Activated T-helper 2 cell treated with anti-CD3 and anti-CD28 coated beads, Interferon-gamma antibody, Interleukin-2, Interleukin-4, amounts not matched to agents 10 μg/mL and 5 μg/mL and 100 μg/mL, durations not matched to agents 14 hours and 24 hours and 36 hours (primary cell): ENCODE data around the gene RYR3. TPM values are rescaled to one million over a fixed set of nuclear protein-coding genes. Genes with fewer than 3 reads are reported as not detected.

ENCODE experiments used
- DNase-seq: peaks from one replicate; pipeline ENCODE4 v3.0.0; 2021; ENCODE audit warnings: low spot score
- H3K27ac Mint-ChIP-seq: one replicate; pipeline ENCODE4 v1.8.0; 2021; ENCODE audit warnings: mixed read lengths
- H3K27me3 Mint-ChIP-seq: one replicate; pipeline ENCODE4 v1.8.0; 2021; ENCODE audit warnings: low read depth, mixed read lengths
- H3K36me3 Mint-ChIP-seq: one replicate; pipeline ENCODE4 v1.8.0; 2021; ENCODE audit warnings: low read depth, mixed read lengths
- H3K4me1 Mint-ChIP-seq: one replicate; pipeline ENCODE4 v1.8.0; 2021; ENCODE audit warnings: low read depth, mixed read lengths
- H3K4me3 Mint-ChIP-seq: one replicate; pipeline ENCODE4 v1.8.0; 2021; ENCODE audit warnings: low read depth, mild to moderate bottlenecking, moderate library complexity, mixed read lengths
- H3K9me3 Mint-ChIP-seq: one replicate; pipeline ENCODE4 v1.8.0; 2021; ENCODE audit warnings: mixed read lengths
- intact Hi-C: fragments of 100-400 bp; cut with micrococcal nuclease; formaldehyde crosslinking; loops from one replicate; pipeline ENCODE4 v1.15.1; 2023
- total RNA-seq: library from RNA; stranded (reverse); gene quantifications from 2 replicates; pipeline ENCODE4 v1.2.3, GENCODE V29; 2022

RYR3 gene
- total RNA-seq, 1 donor from 2014 or later, result 0.05 TPM

DNA sequence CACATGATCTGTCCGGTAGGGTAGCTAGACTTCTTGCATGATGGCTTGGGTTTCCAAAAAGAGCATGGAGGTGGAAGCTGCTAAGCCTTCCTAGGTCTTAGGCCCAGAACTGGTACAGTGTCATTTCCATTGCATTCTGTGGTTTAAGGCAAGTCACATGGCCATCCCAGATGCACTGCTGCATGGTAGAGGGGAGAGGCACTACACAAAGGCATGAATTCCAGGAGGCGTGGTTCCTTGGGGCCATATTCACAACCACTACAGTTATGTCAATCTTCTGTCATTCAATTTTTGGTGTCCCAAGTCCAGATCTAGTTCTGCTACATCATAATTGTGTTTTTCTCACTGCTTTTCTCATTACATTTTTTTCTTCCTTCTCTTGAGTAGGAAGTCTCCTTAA lies 535.4 kb downstream of the RYR3 start:
- H3K9me3 Mint-ChIP-seq, result no peaks in the 10 kb centered on the region
- H3K27me3 Mint-ChIP-seq, result no peaks in the 10 kb centered on the region
- intact Hi-C loops, result no loop called here
- H3K27ac Mint-ChIP-seq, result no peak overlapping the region
- no peak for DNase-seq
- H3K4me1 Mint-ChIP-seq, result no peaks in the 10 kb centered on the region
- H3K4me3 Mint-ChIP-seq, result no peak overlapping the region
- H3K36me3 Mint-ChIP-seq, result no peaks in the 10 kb centered on the region

DNA sequence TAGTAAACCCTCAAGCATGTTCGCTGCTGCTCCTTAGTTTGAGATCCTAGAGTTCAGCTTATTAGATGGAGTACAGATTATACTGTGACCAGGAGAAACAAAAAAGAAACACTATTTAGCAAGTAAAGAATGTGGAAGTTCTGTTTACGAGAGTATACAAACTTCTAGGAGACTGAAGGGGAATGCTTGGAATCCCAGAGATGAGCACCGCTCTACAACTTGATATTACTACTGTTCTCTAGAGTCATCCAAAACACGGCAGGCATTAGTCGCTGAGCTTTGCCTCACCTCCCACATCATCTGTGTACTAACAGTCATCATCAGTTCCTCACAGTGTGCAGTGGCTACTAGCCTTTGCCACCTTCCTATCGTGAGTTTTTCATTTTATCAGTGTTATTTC lies 536.1 kb downstream of the RYR3 start:
- Mint-ChIP-seq H3K4me1 (no peaks in the 10 kb centered on the region), H3K9me3 (no peaks in the 10 kb centered on the region), H3K36me3 (no peaks in the 10 kb centered on the region), H3K27ac (no peak overlapping the region), H3K27me3 (peaks cover 3% of the 10 kb centered on the region), H3K4me3 (no peak overlapping the region)
- DNase-seq, result no peak
- intact Hi-C loops, result no loop called here

DNA sequence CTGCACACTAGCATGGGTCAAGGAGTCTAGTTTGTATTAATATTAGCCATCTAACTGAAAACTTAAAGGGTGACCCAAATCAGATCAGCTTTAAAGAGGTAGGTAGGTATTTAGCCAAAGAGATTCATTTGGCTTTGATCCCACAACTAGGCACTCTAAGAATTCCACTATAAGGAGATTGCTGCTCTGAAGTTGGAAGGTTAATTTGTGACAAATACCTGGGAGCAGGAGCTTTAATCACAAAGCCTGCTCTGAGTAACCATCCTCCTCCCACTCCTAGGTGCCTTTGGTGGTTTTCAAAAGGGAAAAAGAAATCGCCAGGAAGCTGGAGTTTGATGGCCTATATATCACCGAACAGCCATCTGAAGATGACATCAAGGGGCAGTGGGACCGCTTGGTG lies 537.2 kb downstream of the RYR3 start:
- no peaks in the 10 kb centered on the region for H3K36me3 Mint-ChIP-seq
- peaks cover 3% of the 10 kb centered on the region for H3K27me3 Mint-ChIP-seq
- no peak for DNase-seq
- no peaks in the 10 kb centered on the region for H3K4me1 Mint-ChIP-seq
- H3K9me3 Mint-ChIP-seq, result no peaks in the 10 kb centered on the region
- no peak overlapping the region for H3K4me3 Mint-ChIP-seq
- intact Hi-C loops, result no loop called here
- no peak overlapping the region for H3K27ac Mint-ChIP-seq

DNA sequence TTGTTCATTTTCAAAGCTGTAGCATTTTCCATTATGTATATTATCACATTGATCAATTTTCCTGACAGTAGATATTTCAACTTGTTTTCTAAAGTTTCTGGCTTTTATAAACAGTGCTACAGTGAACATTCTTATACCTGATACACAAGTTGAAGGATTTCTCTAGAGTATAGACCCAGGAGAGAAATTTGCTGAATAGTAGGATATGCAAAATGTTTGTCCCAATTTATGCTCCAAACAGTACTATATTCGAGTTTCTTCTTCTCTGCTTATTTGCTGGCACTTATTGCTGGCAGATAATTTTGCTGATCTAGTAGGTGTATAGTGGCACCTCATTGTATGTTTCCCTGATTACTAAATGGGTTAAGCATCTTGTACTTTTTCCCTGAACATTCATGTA lies 540.3 kb downstream of the RYR3 start:
- Mint-ChIP-seq H3K27me3 (peaks cover 3% of the 10 kb centered on the region), H3K4me1 (no peaks in the 10 kb centered on the region), H3K36me3 (no peaks in the 10 kb centered on the region), H3K4me3 (no peak overlapping the region), H3K27ac (no peak overlapping the region), H3K9me3 (no peaks in the 10 kb centered on the region)
- no peak for DNase-seq
- intact Hi-C loops, result no loop called here

DNA sequence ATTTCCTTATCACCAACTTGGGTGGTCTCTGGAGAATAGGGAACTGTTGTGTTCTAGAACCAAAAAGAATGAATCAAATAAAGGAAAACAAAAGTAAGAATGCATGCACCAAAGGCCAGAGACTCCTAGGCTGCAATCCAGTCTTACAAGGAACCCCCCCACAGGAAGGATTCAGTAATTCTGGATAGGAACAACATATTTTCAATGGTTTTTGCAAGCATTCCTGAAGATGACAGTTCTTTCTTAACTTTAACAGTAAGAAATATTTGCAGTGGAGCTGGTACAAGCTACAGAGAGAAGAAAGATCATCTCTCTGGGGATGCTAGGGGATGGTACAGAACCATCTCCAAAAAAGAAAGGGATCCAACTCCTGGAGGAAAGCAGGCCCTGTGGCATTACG lies 541.3 kb downstream of the RYR3 start:
- peaks cover 3% of the 10 kb centered on the region for H3K27me3 Mint-ChIP-seq
- H3K9me3 Mint-ChIP-seq, result no peaks in the 10 kb centered on the region
- no peaks in the 10 kb centered on the region for H3K4me1 Mint-ChIP-seq
- no peak overlapping the region for H3K27ac Mint-ChIP-seq
- DNase-seq, result no peak
- no peaks in the 10 kb centered on the region for H3K36me3 Mint-ChIP-seq
- H3K4me3 Mint-ChIP-seq, result no peak overlapping the region
- intact Hi-C loops, result no loop called here

DNA sequence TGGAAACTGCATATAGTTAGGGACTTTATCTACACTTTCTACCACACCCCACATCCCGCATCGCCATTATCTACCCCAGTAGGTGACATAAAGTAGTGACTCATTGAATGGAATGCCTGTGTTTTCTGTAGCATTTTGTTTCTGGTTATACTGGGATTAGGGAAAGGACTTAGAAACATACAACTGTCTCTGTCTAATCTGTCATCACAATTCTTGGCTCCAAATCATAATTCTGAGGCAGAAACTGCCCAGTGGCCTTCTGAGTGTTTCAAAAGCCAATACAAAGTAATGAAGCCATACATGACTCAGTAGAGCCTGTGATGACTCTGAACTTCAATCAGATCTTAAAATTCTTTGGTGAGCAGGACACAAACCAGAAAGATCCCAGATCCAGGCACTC lies 541.8 kb downstream of the RYR3 start:
- no peaks in the 10 kb centered on the region for H3K36me3 Mint-ChIP-seq
- H3K4me1 Mint-ChIP-seq, result no peaks in the 10 kb centered on the region
- no peak for DNase-seq
- intact Hi-C loops, result no loop called here
- H3K27ac Mint-ChIP-seq, result no peak overlapping the region
- no peaks in the 10 kb centered on the region for H3K9me3 Mint-ChIP-seq
- H3K4me3 Mint-ChIP-seq, result no peak overlapping the region
- peaks cover 3% of the 10 kb centered on the region for H3K27me3 Mint-ChIP-seq

DNA sequence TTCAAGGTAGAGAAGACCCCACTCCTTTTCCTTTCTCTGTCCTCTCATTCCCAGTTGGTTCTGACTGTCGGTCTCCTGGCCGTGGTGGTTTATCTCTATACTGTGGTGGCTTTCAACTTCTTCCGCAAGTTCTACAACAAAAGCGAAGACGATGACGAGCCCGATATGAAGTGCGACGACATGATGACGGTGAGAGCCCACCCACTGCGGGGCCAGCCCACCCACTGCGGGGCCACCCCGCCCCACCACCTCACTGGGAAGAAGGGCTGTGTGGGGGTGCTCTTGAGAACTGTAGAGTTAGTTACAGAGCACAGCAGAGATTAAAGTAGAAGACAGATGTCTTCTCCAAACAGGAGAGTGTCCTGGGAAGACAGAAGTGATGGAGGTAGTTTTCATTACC lies 547.0 kb downstream of the RYR3 start:
- intact Hi-C loops, result no loop called here
- Mint-ChIP-seq H3K27me3 (no peaks in the 10 kb centered on the region), H3K27ac (no peak overlapping the region), H3K4me3 (no peak overlapping the region), H3K36me3 (no peaks in the 10 kb centered on the region), H3K9me3 (no peaks in the 10 kb centered on the region), H3K4me1 (no peaks in the 10 kb centered on the region)
- DNase-seq, result no peak

DNA sequence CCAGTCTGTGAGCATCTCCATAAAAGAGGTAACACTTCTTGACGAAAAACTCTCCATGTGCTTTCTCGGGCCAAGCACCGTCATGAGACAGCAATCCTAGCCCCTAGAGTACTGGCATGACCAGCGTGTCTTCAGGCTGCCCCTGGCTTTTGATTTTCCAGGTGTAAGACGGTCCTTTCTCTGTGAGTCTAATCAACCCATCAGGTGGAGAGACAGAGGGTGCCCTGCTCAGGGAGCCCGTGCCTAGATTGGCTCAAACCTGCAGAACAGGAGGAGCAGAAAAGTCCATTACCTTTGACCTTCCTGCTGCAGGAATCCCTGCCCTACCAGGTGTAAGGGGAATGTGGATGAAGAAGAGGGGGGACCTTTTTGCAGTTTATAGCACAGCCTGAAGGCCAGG lies 548.1 kb downstream of the RYR3 start:
- H3K4me1 Mint-ChIP-seq, result no peaks in the 10 kb centered on the region
- no peaks in the 10 kb centered on the region for H3K36me3 Mint-ChIP-seq

DNA sequence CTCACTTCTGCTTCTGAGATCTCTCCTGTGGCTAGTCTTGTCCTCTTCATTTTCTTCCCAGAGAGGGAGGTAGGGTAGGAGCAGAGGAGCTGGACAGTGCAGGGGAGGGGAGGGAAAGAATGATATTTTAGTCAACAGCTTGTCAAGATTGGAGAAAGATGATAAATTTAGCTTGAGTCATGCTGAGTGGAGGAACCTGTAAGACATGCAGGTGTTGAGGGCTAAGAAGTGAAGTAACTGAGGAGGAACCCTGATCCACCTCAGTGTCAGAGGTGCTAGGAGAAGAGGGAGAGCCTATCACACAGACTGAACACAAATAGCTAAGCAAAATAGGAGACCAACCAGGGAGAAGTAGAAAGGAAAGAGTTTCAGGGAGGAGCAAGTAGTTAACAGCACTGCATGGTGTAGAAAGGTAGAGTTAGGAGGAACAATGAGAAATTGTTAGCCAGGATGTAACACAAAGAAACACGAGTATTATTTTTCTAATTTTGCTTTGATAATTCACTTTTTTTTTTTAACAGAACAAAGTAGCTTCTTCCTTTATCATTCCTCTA lies 549.3 kb downstream of the RYR3 start:
- no peak overlapping the region for H3K27ac Mint-ChIP-seq
- no peaks in the 10 kb centered on the region for H3K27me3 Mint-ChIP-seq
- intact Hi-C loops, result no loop called here
- peaks cover 3% of the 10 kb centered on the region for H3K4me1 Mint-ChIP-seq
- H3K4me3 Mint-ChIP-seq, result no peak overlapping the region
- no peaks in the 10 kb centered on the region for H3K36me3 Mint-ChIP-seq
- no peak for DNase-seq
- no peaks in the 10 kb centered on the region for H3K9me3 Mint-ChIP-seq

More for the DNA sequence above, 548.1 kb downstream of the RYR3 start:
- Mint-ChIP-seq H3K9me3 (no peaks in the 10 kb centered on the region), H3K27me3 (no peaks in the 10 kb centered on the region), H3K27ac (no peak overlapping the region), H3K4me3 (no peak overlapping the region)
- intact Hi-C loops, result no loop called here
- DNase-seq, result no peak

DNA sequence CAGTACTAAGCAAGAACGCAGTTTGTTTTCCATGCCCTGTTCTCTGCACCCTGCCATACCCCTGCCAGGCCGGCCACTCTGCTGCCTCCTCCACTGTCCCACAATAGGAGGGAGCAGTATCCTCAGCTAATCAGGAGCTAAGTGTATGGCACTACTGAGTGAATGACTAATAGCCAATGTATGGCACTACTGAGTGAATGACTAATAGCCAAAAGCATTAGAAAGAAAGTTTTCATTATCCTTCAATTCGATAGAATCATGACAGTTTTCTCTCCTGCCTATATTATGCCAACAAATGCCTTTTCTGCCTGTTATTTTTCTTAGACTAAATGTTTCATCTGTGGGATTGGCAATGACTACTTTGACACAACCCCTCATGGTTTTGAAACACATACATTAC lies 550.0 kb downstream of the RYR3 start:
- Mint-ChIP-seq H3K36me3 (peaks cover under 1% of the 10 kb centered on the region), H3K4me3 (no peak overlapping the region), H3K4me1 (peaks cover 3% of the 10 kb centered on the region), H3K27me3 (no peaks in the 10 kb centered on the region), H3K27ac (no peak overlapping the region), H3K9me3 (no peaks in the 10 kb centered on the region)
- no peak for DNase-seq
- intact Hi-C loops, result no loop called here

DNA sequence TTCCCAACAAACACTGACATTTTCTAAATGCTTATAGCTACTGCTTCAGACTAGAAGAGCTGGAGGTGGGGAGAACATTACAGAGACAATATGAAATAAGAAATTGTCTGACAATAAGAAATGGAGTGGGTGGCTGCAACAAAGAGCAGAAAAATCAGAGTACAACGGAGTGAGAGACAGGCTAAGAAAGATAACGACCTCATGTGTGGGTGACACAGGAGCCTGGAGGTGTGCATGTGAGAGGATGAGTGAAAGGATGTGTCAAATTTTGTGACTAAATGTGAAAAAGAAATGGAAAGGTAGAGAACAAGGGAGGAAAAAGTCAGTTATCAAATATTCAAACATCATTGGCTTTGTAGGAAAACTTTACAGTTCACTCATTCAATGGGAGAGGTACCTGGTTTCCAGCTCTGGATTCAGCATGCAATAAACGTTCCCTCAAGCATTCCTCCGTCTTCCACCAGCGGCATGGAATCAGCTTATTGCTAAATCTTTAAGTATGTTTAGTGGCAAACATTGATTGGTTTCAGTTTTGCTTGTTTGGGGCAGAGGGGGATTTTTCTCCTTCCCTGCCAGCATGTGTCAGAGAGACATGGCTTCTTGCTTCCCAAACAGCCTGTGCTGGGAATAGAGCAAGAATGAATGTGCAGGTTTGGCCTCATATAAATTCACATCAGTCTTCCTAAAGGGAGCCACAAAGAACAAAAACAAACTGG lies 553.8 kb downstream of the RYR3 start:
- Mint-ChIP-seq H3K27ac (no peak overlapping the region), H3K36me3 (peaks cover 4% of the 10 kb centered on the region), H3K4me3 (no peak overlapping the region), H3K9me3 (no peaks in the 10 kb centered on the region), H3K4me1 (peaks cover 3% of the 10 kb centered on the region), H3K27me3 (no peaks in the 10 kb centered on the region)
- DNase-seq, result no peak
- intact Hi-C loops, result no loop called here

DNA sequence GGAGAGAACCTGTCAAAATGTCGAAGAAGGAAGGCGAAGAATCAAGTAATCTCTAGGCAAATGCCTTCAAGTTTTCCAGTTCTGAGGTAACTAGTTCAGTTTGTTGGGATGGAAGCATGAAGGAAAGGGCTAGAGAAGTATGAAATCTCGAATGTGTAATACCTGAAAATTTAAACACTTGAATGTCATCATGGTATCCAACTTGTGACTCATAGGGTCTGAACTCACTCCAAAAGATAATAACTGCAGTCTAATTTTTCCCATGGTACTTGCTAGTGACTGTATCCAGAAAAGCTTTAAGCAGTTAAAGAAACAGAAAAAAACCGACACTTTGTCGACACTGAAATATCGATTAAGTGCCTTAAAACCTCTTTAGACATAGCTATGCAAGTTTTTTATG lies 554.6 kb downstream of the RYR3 start:
- H3K4me1 Mint-ChIP-seq, result peaks cover 3% of the 10 kb centered on the region
- peaks cover 4% of the 10 kb centered on the region for H3K36me3 Mint-ChIP-seq
- intact Hi-C loops, result no loop called here
- H3K9me3 Mint-ChIP-seq, result no peaks in the 10 kb centered on the region
- no peak overlapping the region for H3K27ac Mint-ChIP-seq
- no peak for DNase-seq
- no peak overlapping the region for H3K4me3 Mint-ChIP-seq
- H3K27me3 Mint-ChIP-seq, result no peaks in the 10 kb centered on the region

DNA sequence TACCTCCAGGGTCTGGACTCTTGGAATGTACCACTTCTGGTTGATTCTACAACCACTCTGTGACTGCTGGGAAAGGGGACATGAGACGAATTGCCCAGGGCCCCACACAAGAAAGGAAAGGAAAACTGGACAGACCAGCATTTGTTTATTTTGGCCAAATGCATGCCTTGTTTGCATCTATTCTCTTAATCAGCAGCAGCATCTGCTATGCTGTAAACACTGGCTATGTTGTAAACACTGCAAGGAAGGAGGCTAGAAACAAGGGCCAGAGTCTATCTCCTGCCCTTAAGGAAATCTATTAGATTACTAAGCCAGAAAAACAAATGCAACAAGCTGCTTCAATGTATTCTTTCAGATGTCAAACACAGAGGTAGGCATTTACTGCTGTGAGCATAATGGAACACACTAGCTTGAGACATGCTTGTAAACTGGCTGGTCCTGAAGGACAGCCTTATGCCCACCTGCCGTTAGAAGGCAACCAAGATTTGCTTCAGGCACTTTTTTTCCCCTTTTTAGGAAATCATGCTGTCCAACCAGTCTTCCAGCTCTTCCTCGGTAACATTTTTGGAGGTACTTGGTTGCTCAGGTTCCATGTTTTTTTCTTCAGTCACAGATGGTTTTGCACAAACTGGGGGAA lies 555.5 kb downstream of the RYR3 start:
- Mint-ChIP-seq H3K9me3 (no peaks in the 10 kb centered on the region), H3K4me1 (peaks cover 3% of the 10 kb centered on the region), H3K27ac (no peak overlapping the region), H3K27me3 (no peaks in the 10 kb centered on the region), H3K4me3 (no peak overlapping the region), H3K36me3 (peaks cover 4% of the 10 kb centered on the region)
- DNase-seq, result no peak
- intact Hi-C loops, result no loop called here
